Activated CD8-positive, alpha-beta T cell treated with anti-CD3 and anti-CD28 coated beads, Interleukin-2, amount 10 ng/mL, durations not matched to agents 7 days and 5 days (primary cell): Measurements from ENCODE around the gene PNMA6F. TPM values are rescaled to one million over a fixed set of nuclear protein-coding genes. Genes with fewer than 3 reads are reported as not detected.

Experiments used
- ATAC-seq: fragments of 150-1000 bp; cut with Tn5 transposase; one replicate; pipeline ENCODE4 v1.10.0; 2021; ENCODE audit warnings: moderate library complexity
- CTCF ChIA-PET: fragments of 350-600 bp; sonication (Branson Sonifier 250); formaldehyde crosslinking; loops from one replicate; lab custom pipeline; 2021; ENCODE audit warnings: antibody characterized with exemption; lab: Charles Lee
- POLR2A ChIA-PET: fragments of 350-600 bp; sonication (Branson Sonifier 250); formaldehyde crosslinking; loops from one replicate; lab custom pipeline; 2021; ENCODE audit warnings: antibody characterized with exemption; lab: Charles Lee
- DNase-seq: peaks from one replicate; pipeline ENCODE4 v3.0.0-alpha.2; 2020
- H3K27ac Mint-ChIP-seq: one replicate; pipeline ENCODE4 v1.8.0; 2021; ENCODE audit warnings: mild to moderate bottlenecking, mixed read lengths
- H3K27me3 Mint-ChIP-seq: one replicate; pipeline ENCODE4 v1.8.0; 2021; ENCODE audit warnings: low read depth, mixed read lengths
- H3K36me3 Mint-ChIP-seq: one replicate; pipeline ENCODE4 v1.8.0; 2021; ENCODE audit warnings: low read depth, mixed read lengths
- H3K4me1 Mint-ChIP-seq: one replicate; pipeline ENCODE4 v1.8.0; 2021; ENCODE audit warnings: low read depth, mixed read lengths
- H3K4me3 Mint-ChIP-seq: one replicate; pipeline ENCODE4 v1.8.0; 2021; ENCODE audit warnings: mild to moderate bottlenecking, mixed read lengths
- H3K9me3 Mint-ChIP-seq: one replicate; pipeline ENCODE4 v1.8.0; 2022; ENCODE audit warnings: mixed read lengths; ENCODE audit not compliant: insufficient read depth
- total RNA-seq, 2 experiments: library from RNA; stranded (reverse); gene quantifications; one replicate each; pipeline ENCODE4 v1.2.3, GENCODE V29; 2021

PNMA6F gene
- total RNA-seq, result not detected

DNA sequence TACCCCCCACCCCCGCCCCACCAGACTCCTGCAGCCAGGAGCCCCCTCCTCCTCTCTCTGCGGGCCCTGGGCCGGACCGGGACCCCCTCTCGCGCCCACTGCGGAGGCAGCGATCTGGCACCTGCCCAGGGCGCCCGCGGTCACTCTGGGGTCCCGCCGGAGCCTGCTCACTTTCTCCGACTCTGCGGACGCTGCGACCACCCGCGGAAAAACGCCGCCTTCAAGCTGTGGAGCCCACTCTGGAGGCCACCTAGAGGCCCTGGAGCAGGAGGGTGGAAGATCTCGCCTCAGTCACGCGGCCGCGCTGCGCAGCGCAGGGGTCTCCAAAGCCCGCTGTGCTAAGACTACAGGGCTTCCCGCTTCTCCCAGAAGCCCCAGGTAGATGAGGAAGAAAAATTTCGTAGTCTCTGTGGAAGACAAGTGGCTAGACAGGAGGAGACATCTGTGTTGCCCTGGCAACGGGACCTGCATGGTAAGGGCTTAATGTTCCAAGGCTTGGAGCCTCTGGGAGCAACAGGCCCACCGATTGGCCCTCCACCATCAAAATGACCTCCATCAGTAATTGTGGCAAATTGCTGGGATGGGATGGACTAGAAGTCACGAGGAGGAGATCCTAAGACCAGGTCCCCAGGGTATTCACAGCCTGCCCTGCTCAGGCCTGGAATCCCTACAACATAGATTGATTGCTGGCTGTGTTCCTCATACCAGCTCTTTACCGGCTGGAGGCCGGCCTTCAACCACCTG, at the start of gene PNMA6F:
PNMA6F (minus strand) TSS at position 387 of the 744 bp plus-strand sequence. CDS start 1,093 bp downstream, outside the sequence.
- ChIA-PET POLR2A (no interaction called here), CTCF (no interaction called here)
- H3K9me3 Mint-ChIP-seq, result no peaks in the 10 kb centered on the region
- H3K27me3 Mint-ChIP-seq, result peaks cover 33% of the 10 kb centered on the region
- H3K36me3 Mint-ChIP-seq, result no peaks in the 10 kb centered on the region
- DNase-seq (no peak), ATAC-seq (no peak)
- no peak within 1 kb of the TSS for H3K27ac Mint-ChIP-seq
- H3K4me3 Mint-ChIP-seq, result no peak within 1 kb of the TSS
- H3K4me1 Mint-ChIP-seq, result no peaks in the 10 kb centered on the region

- peaks cover 2% of the 10 kb centered on the region for H3K4me1 Mint-ChIP-seq
- H3K9me3 Mint-ChIP-seq, result no peaks in the 10 kb centered on the region
- ATAC-seq (no peak), DNase-seq (no peak)
- no peaks in the 10 kb centered on the region for H3K36me3 Mint-ChIP-seq
- H3K27ac Mint-ChIP-seq, result no peak overlapping the region
- H3K4me3 Mint-ChIP-seq, result no peak overlapping the region
- ChIA-PET CTCF (interaction anchor here (1.3 kb wide), 1 partner anchor 338 kb away, joined by 3 read pairs; no protein-coding TSS in a partner anchor), POLR2A (no interaction called here)
- peaks cover 2% of the 10 kb centered on the region for H3K27me3 Mint-ChIP-seq
Observed at GRCh38 chrX:153371256-153371655, 49.7 kb upstream of the PNMA6F start.

DNA sequence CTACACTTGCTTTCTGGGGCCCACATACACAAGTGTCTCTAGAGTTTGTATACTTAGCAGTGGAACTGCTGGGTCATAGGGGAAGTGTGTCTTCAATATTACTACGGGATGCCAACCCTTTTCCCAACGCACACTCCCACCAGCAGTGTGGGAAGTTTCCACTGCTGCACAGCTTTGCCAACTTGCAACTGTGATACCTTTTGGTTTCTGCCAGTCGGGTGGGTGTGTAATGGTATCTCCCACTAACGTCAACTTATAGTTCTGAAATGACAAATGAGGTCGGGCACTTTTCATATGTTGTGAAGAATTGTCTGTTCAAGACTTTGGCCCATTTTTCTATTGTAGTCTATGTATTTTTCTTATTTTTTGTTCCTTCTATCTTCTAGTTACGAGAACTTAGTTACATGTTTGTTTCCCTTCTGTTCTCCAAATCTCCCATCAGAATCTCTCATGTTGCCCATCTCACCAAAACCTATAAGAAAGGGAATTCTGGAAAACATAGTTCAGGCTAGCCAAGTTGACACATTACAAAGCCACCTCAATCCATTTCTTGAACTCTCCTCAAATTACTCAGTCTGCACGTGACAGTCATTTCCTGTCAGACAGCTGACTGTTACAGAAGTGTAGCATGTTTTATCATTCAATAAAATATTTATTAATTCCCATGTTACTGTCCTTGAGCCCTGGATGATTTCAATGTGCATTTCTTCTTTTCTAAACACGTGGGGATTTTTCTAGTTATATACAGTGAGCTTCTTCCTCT, 48.9 kb upstream of the PNMA6F start:
- Mint-ChIP-seq H3K36me3 (no peaks in the 10 kb centered on the region), H3K27me3 (peaks cover 2% of the 10 kb centered on the region), H3K4me3 (no peak overlapping the region), H3K9me3 (no peaks in the 10 kb centered on the region), H3K27ac (no peak overlapping the region), H3K4me1 (peaks cover 2% of the 10 kb centered on the region)
- DNase-seq, result no peak
- ChIA-PET CTCF (no interaction called here), POLR2A (no interaction called here)
- no peak for ATAC-seq

DNA sequence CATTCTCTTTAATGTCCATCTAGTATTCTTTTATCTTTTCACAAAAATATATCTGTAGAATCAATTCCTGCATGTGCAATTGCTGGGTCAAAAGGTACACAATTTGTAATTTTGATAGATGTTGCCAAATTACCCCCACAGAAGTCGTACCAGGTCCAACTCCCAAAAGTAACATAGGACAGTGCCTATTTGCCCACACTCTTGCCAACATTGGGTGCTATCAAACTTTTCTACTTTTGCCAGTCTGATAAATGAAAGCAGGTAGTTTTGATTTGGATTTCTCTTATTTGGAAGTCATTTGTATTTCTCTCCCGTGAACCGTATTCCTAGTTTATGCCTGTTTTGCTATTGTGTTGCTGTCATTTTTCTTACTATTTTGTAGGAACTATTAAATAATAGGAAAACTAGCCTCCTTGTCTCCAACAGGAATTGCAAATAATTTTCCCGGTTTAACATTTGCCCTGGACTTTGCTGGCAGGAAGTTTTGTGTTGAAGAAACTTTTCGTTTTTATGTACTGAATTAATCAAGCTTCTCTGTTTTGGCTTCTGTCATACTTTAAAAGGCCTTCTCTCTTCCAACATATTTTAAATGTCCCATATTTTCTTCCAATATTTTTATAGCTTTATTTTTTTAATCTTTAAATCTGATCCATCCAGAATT, 45.4 kb upstream of the PNMA6F start:
- Mint-ChIP-seq H3K27ac (no peak overlapping the region), H3K4me1 (peaks cover 2% of the 10 kb centered on the region), H3K9me3 (no peaks in the 10 kb centered on the region), H3K36me3 (no peaks in the 10 kb centered on the region), H3K4me3 (no peak overlapping the region), H3K27me3 (no peaks in the 10 kb centered on the region)
- CTCF ChIA-PET, result no interaction called here
- DNase-seq (no peak), ATAC-seq (no peak)
- POLR2A ChIA-PET, result no interaction called here

DNA sequence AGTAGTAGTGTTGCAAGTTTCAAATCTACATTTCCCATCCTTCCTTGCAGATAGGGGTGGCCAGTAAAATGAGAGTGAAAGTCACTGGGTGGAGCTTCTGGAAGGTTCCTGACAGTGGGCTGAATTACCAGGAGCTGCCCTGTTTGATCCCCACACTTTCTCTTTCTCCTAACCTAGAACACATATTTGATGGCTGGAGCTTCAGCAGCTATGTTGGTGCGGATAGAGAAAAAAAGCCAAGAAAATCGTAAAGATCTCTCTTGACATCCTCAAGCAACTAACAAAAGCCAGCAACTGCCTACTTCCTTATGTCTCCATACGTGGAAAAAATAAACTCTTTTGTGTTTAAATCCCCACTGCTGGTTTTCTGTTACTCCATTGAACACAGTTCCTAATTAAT, 44.6 kb upstream of the PNMA6F start:
- Mint-ChIP-seq H3K4me3 (no peak overlapping the region), H3K27me3 (no peaks in the 10 kb centered on the region), H3K36me3 (no peaks in the 10 kb centered on the region), H3K4me1 (peaks cover 2% of the 10 kb centered on the region), H3K27ac (no peak overlapping the region), H3K9me3 (no peaks in the 10 kb centered on the region)
- ATAC-seq (no peak), DNase-seq (no peak)
- CTCF ChIA-PET, result no interaction called here
- POLR2A ChIA-PET, result no interaction called here

- DNase-seq (no peak), ATAC-seq (no peak)
- H3K4me1 Mint-ChIP-seq, result peaks cover 2% of the 10 kb centered on the region
- H3K27ac Mint-ChIP-seq, result no peak overlapping the region
- H3K9me3 Mint-ChIP-seq, result no peaks in the 10 kb centered on the region
- POLR2A ChIA-PET, result no interaction called here
- CTCF ChIA-PET, result no interaction called here
- H3K4me3 Mint-ChIP-seq, result no peak overlapping the region
- H3K36me3 Mint-ChIP-seq, result no peaks in the 10 kb centered on the region
- no peaks in the 10 kb centered on the region for H3K27me3 Mint-ChIP-seq
Observed at GRCh38 chrX:153365670-153366069, 44.1 kb upstream of the PNMA6F start.

- no peaks in the 10 kb centered on the region for H3K4me1 Mint-ChIP-seq
Observed at GRCh38 chrX:153361781-153362397, 40.3 kb upstream of the PNMA6F start.

GRCh38 chrX:153357877-153358276, 36.3 kb upstream of the PNMA6F start:
- Mint-ChIP-seq H3K36me3 (peaks cover 20% of the 10 kb centered on the region), H3K4me3 (no peak overlapping the region), H3K27me3 (no peaks in the 10 kb centered on the region), H3K4me1 (no peaks in the 10 kb centered on the region), H3K27ac (no peak overlapping the region), H3K9me3 (peaks cover 5% of the 10 kb centered on the region)
- no peak for DNase-seq
- ChIA-PET CTCF (no interaction called here), POLR2A (no interaction called here)
- no peak for ATAC-seq

More at GRCh38 chrX:153361781-153362397, 40.3 kb upstream of the PNMA6F start:
- ATAC-seq (no peak), DNase-seq (no peak)
- POLR2A ChIA-PET, result no interaction called here
- H3K36me3 Mint-ChIP-seq, result peaks cover 12% of the 10 kb centered on the region
- no peak overlapping the region for H3K27ac Mint-ChIP-seq
- H3K9me3 Mint-ChIP-seq, result peaks cover 5% of the 10 kb centered on the region
- H3K4me3 Mint-ChIP-seq, result no peak overlapping the region
- no peaks in the 10 kb centered on the region for H3K27me3 Mint-ChIP-seq
- CTCF ChIA-PET, result no interaction called here

GRCh38 chrX:153353416-153353815, 31.8 kb upstream of the PNMA6F start:
- Mint-ChIP-seq H3K4me1 (peaks cover 11% of the 10 kb centered on the region), H3K27ac (no peak overlapping the region), H3K9me3 (peaks cover 5% of the 10 kb centered on the region), H3K36me3 (peaks cover 39% of the 10 kb centered on the region), H3K4me3 (no peak overlapping the region), H3K27me3 (no peaks in the 10 kb centered on the region)
- ATAC-seq (no peak), DNase-seq (no peak)
- ChIA-PET CTCF (interaction anchor here (0.9 kb wide), 1 partner anchor 10 kb away, joined by 3 read pairs; no protein-coding TSS in a partner anchor), POLR2A (interaction anchor here (1.1 kb wide), 1 partner anchor 18 kb away, joined by 3 read pairs; no protein-coding TSS in a partner anchor)

- H3K27me3 Mint-ChIP-seq, result no peaks in the 10 kb centered on the region
- ChIA-PET POLR2A (no interaction called here), CTCF (interaction anchor here (0.9 kb wide), 1 partner anchor 10 kb away, joined by 3 read pairs; no protein-coding TSS in a partner anchor)
- H3K36me3 Mint-ChIP-seq, result peaks cover 43% of the 10 kb centered on the region
- DNase-seq (no peak), ATAC-seq (no peak)
- H3K4me3 Mint-ChIP-seq, result no peak overlapping the region
- H3K4me1 Mint-ChIP-seq, result peaks cover 11% of the 10 kb centered on the region
- peaks cover 5% of the 10 kb centered on the region for H3K9me3 Mint-ChIP-seq
- no peak overlapping the region for H3K27ac Mint-ChIP-seq
Observed at GRCh38 chrX:153352858-153353257, 31.3 kb upstream of the PNMA6F start.

DNA sequence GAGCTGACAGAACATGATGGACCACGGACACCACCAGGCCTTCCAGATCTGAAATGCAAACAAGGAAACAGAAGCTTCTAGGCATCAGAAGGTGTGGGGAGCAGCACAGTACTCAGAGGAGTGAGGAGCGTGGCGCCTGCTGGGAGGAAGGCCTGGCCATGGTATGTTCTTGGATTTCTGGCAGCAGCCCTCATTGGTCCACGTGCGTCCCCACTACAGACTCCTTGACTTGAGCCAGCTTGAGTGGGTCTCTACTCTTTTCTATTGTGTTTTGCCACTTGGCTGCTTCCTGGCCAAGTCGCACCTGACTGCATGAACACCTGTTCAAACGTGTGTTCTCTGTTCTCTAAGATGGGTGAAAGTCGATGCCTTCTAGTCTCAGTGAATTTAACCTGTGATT, 30.4 kb upstream of the PNMA6F start:
- POLR2A ChIA-PET, result no interaction called here
- peaks cover 44% of the 10 kb centered on the region for H3K36me3 Mint-ChIP-seq
- CTCF ChIA-PET, result no interaction called here
- H3K27ac Mint-ChIP-seq, result no peak overlapping the region
- DNase-seq (no peak), ATAC-seq (no peak)
- H3K27me3 Mint-ChIP-seq, result no peaks in the 10 kb centered on the region
- peaks cover 11% of the 10 kb centered on the region for H3K4me1 Mint-ChIP-seq
- H3K4me3 Mint-ChIP-seq, result no peak overlapping the region
- H3K9me3 Mint-ChIP-seq, result no peaks in the 10 kb centered on the region
